Stimulated activated CD8-positive, alpha-beta memory T cell treated with anti-CD3 and anti-CD28 coated beads, Interleukin-15, amount 100 ng/mL, for 4 hours (primary cell): ENCODE results near the gene IL1RAPL2.
A peak's percentile ranks its signal among the peaks of the same experiment; 100 is the strongest.
"Not testable (repeated sequence)": the region's sequence is repeated elsewhere in the genome, so short reads cannot be mapped to it uniquely, and the experiment has no call there.

Experiments used
- DNase-seq, 2 donors: peaks; one replicate each; pipeline ENCODE4 v3.0.0-alpha.2; 2020; ENCODE audit warnings: low read depth in 2 of 2

IL1RAPL2 gene

DNA sequence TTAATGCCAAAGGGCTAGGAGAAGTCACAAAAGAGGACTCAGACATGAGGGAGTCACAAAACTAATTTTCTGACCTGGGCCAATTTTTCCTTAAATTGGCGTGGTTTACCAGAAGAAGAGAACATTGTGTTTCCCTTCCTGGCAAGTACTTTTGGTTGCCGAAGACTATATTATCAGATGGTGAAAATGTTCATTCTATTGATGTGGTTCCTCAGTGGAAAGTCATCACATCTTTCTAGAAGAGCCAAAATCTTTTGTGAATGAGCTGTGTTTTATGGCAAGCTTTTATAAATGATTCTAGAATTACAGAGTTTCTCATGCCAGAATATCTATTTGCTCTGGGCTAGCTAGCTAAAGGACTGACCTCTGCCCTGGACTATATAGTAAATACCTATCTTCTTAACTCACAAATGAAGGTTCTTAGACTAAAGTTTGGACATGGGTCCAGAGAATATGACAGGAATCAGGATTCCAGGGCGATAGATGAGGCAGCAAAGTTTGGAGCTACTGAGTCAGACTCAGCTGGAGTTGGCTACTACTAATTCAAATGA lies 288.9 kb downstream of the IL1RAPL2 start:
- no peak for DNase-seq

DNA sequence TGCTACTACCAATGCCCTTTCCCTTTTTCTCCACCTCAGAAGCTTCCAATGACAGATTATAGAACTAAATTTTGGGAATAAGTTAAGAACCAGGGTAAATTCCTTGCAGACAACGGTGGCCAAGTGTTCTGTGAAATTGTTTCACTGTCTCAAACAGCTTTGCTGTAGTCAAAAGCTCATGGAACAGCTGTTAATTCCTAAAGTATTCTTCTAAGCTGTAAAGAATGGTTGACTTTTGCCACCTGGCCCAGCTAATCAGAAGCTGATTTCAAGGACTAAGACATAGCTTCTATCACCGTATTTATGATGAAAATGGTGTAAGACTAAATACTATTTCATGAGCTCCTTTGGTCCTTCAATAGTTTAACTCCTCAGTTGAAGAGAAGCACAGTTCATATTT lies 297.5 kb downstream of the IL1RAPL2 start:
- no peak for DNase-seq

GRCh38 chrX:104864296-104864695 lies 298.3 kb downstream of the IL1RAPL2 start:
- no peak for DNase-seq

- DNase-seq = no peak
Measured at GRCh38 chrX:104877504-104877903, 311.5 kb downstream of the IL1RAPL2 start.

DNA sequence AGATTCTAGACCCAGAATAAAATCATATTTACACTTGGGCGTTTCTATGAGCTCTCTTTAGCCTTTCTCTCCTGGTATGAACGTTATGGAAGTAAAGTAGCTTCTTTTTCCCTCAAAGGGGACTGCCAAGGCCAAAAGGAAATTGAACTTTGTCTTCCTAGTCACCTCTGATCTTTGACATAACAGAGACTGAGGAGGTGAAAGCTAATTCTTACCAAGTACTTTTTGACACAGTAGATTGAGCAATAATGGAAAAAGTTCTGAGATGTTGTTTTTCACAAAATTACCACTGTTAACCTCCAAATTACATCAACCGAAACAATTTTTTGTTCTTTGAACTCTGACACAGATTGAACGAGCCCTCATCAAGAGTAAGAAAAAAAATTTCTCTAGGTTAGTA lies 336.1 kb downstream of the IL1RAPL2 start:
- DNase-seq = no peak

DNA sequence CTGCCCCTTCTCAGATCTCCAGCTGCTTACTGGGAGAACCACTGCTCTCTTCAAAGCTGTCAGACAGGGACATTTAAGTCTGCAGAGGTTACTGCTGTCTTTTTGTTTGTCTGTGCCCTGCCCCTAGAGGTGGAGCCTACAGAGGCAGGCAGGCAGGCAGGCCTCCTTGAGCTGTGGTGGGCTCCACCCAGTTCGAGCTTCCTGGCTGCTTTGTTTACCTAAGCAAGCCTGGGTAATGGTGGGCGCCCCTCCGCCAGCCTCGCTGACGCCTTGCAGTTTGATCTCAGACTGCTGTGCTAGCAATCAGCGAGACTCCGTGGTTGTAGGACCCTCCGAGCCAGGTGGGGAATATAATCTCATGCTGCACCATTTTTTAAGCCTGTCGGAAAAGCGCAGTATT lies 343.7 kb downstream of the IL1RAPL2 start:
- DNase-seq = not testable (repeated sequence)

DNA sequence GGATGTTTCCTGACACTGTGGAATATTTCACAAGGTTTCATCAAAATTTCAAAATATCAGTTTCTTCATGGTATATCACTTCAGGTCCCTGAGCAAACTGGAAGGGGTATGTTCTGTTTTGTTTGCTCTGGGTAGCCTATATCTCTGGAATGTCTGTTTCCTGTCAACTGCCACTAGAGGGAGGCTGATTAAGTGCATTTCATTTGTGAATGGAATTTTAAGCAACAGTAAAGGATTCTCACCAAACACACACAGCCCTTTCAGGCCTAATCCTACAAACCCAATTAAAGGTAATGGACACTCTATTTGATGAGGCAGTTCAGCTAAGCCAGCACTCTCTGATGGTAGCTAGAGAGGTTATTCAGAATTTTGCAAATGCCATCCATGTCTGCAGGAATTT lies 347.3 kb downstream of the IL1RAPL2 start:
- no peak for DNase-seq

GRCh38 chrX:104914686-104915085 lies 348.7 kb downstream of the IL1RAPL2 start:
- not testable (repeated sequence) for DNase-seq

GRCh38 chrX:104918122-104918521 lies 352.1 kb downstream of the IL1RAPL2 start:
- no peak for DNase-seq

DNA sequence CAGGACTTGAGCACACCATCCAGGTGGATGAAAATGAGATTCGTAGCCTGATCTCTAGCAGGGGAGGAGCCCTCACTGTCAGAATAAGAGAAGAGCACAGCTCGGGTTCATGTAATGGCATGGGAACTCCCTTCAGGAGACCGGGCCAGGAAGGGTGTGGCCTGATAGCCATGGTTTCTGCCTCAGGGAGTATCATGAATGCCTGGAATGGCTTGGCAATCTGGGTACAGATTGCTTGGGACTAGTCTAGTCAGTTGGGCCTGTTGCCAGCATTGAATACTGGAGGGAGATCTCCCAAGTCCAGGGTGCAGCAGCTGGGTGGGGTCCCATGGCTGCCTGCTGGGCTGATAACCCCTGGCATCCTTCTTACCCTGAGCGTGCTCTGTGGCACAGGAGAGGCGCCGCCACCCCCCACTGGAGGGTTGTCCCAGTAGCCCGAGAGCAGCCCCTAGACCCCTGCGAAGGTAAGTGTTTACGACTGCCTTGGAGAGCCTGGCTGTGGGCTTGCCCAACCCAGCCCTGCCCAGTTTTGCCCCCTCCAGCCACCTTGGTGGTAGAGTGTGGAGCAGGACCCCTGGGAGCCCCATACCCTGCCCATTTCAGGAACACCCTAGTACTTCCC lies 355.7 kb downstream of the IL1RAPL2 start:
- no peak for DNase-seq

DNA sequence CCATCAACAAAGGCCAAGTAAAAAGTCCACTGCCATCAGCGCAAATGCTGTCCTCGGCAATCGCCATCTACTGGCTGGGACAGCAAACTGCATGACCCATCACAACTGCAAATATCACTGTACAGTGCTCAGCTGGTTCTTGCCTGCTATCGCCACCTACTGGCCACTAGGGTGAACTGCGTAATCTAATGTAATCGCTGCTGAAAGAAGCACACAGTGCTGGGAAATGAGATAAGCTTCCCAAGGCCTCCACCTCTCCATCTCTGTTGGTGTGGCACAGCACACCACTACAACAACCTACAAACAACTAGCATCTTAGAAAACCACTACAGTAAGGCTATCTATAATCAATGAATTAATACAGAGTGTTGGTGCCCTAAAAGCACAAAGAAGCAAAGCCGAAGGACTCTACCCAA lies 356.2 kb downstream of the IL1RAPL2 start:
- DNase-seq = peak in 1 of 2 donors; percentile 6

- DNase-seq = no peak
Measured at GRCh38 chrX:104929324-104929723, 363.3 kb downstream of the IL1RAPL2 start.

- DNase-seq = no peak
Measured at GRCh38 chrX:104935581-104935980, 369.6 kb downstream of the IL1RAPL2 start.

DNA sequence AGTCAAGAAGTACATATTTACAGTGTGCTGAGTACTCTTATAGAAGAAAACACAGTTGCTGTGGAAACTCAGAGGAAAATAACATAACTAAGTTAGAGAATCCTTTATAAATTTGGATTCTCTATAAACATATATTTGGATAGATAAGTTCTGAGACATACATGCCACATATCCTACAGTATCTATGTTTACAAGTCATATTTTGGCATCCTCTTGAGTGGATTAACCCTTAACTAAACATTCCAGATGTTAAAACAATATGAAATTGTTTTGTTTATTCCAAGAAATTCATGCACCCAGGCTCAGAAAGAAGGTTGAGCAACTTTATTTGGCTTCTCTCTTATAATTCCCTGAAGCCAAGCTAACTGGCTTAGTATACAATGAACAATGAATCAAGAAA lies 387.3 kb downstream of the IL1RAPL2 start:
- DNase-seq = no peak

GRCh38 chrX:104961926-104962325 lies 395.9 kb downstream of the IL1RAPL2 start:
- no peak for DNase-seq

GRCh38 chrX:104968241-104968640 lies 402.2 kb downstream of the IL1RAPL2 start:
- no peak for DNase-seq

DNA sequence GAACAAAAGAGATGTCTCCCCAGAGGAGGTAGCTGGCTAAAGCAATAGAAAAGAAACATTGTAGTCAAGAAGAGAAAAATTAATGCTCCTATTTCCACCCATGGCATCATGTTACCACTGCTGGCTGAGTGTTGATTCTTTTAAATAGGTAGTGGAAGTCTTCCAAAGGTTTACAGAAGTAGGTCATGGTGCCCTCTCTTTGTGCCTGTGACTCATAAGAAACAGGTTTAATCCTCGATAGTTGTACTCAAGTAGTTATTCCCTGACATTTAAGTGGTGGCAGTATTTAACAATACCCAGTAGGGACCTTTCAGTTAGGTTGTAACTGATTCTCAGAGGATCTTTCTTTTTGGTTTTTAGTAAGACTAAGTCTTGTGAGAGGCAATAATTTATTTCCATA lies 406.7 kb downstream of the IL1RAPL2 start:
- DNase-seq = no peak

DNA sequence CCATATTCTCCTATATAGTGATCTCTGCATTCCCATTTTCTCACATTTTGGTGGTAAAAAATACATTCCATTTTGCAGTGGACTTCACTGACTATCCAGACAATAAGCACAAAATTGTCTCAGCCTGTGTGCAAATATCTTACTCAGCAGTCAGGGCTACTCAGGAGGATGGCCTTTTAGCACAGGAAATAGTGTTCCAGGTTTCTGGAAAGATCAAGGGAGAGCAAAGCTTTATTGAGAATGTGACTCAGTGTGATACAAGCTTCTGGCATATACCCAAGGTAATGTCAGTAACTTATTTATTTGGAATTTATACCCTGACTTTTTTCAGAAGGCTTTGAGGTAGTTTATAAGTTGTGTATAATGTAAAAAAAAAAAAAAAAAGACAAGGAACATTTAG lies 421.1 kb downstream of the IL1RAPL2 start:
- no peak for DNase-seq

- no peak for DNase-seq
Measured at GRCh38 chrX:104988038-104988437, 422.0 kb downstream of the IL1RAPL2 start.

GRCh38 chrX:104995546-104995945 lies 429.5 kb downstream of the IL1RAPL2 start:
- no peak for DNase-seq

DNA sequence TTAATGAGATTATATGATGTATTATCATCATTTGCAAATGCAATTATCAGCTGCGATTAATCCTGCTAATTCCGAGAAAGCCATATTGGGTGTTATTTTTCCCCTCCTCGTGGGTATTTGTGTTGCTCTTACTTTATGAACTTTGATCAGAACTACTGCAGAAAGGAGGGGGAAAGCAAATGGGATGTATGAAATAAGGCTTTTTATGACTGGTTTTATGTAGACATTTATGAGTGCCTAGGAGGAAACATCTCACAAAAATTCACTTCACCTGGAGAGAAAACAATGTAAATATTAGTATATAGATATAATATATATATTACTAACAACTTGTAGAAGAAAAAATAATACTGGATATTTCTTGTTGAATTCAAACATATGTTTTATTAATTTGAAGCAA lies 440.1 kb downstream of the IL1RAPL2 start:
- DNase-seq = no peak

DNA sequence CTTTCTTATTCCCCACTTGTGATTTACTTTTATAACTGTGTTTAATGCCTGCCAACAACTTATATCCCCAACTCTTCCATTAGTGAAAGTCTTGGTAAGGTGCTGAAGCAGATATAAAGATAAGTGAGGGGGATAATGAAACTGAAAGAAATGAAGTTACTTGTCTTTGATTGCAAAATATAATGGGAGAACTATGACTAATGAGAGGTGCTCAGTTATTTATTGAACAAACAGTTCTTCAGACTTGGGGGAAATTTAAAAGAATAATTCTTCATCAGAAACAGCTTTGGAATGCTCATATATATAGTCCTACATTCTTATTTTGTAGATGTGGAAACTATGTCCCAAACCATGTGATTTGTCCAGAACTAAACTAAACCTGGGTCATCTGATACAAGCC lies 441.0 kb downstream of the IL1RAPL2 start:
- DNase-seq = no peak

DNA sequence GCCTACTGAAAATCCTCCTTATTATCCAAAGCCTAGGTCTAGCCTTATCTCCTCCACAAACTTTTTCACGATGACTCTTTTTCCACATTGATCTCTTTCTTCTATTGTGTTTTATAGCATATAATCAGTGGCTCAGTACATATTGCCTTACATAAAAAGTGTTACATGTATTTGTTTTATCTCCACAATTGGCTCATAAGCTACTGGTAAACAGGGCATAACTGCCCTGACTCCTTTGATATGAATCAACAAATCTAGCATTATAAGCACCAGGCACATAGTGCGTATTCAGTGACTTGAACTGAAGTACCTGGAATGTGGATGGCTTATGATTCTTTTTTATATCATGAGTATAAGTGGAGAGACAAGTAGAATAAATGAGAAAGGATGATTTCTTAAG lies 447.7 kb downstream of the IL1RAPL2 start:
- no peak for DNase-seq

DNA sequence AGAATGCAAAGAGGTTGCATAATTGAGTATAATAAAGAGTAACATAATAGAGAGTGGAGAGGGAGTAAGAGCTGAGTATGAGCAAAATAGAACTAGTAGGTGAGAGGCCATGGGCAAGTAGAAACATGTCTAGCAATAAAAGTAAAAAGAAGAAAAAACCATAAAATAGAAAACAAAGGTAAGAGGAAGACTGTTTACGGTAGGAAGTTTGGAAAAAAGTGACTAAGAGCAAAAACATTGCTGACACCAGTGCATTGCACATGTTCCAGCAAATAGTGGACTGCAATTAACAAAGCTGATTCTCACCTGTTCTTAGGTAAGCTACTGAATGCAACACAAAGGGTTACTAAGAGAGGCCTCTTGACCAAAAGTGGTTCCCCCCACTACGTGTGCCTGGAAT lies 451.6 kb downstream of the IL1RAPL2 start:
- no peak for DNase-seq
